HPDE6-E6E7 (cell line): ENCODE results near the gene LMOD3.

ENCODE experiments used
- DNase-seq: peaks from one replicate; pipeline ENCODE4 v3.0.0; 2011; ENCODE audit warnings: missing footprints; ENCODE audit errors: extremely low spot score

Gene LMOD3

DNA sequence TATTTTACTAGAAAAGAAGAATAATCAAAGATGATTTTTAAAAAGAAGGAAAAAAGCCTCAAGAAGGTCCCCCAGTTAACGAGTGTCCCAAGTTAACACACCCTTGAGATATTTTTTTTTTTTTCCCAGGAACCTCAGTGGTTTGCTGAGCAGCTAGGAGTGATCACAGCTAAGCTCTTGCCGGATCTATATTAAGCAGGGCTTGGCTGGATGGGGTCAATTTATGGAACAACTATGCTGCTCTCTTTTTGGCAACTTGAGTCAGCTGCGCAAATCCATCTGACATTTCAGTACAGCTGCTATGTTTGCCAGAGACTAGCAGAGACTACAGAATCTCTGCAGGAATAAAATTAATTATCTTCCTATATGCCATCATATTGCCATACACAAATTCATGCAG, at the start of gene LMOD3:
TSS of gene LMOD3 (minus strand) at position 193 of the 400 bp plus-strand sequence. CDS start 209 bp downstream, outside the sequence.
- no peak for DNase-seq

DNA sequence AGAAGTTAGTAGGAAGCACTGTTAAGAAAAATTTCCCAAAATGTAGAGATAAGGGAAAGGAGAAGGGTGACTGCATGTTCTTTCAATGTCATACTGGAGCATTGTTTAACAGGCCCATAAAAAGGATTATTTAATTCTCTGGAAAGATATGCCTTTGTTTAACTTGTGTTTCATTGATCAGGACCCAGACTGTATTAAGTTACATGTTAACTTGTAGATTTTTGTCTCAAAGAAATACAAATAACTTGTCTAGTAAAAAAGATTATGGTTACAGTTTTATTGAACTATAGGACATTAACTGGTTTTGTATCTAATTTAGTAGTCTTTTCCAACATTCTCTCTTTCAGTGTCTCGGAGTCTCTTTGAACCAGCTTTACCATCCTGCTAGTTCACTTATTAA, 49.7 kb upstream of the LMOD3 start:
- no peak for DNase-seq

DNA sequence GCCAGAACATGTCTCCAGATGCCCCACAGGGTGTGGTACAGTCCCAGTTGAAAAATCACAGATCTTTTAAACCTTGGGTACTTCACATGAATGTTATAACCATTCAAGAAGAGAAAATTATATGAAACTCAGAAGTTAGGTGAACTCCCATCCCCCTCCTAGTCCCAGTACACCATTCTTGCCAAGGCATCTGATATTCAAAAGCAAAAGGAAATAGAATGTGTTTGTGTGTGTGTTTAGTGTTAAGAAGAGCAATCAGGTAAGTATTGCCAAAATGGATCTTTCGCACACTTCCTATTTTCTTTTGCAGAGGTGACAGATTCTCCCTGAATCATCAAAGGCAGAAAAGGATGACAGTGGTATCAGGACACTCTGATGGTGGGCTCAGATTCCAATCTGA, 44.1 kb upstream of the LMOD3 start:
- DNase-seq: no peak

DNA sequence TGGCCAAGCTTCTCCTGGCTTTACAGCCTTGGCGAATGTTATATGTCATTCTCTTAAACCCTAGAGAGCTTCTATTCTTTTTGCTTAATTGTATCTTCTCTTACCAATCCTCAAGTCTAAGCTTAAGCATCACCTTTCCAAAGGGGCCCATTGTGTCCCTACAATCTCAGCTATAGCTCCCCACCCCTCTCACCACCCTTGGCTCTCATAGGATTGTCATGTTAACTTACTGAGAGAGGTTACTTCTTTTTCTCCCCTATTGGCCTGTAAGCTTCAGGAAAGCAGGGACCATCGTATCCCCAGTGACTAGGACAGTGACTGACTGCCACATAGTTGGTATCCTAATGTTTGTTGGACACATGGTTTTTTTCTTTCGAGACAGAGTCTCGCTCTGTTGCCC, 43.3 kb upstream of the LMOD3 start:
- no peak for DNase-seq

DNA sequence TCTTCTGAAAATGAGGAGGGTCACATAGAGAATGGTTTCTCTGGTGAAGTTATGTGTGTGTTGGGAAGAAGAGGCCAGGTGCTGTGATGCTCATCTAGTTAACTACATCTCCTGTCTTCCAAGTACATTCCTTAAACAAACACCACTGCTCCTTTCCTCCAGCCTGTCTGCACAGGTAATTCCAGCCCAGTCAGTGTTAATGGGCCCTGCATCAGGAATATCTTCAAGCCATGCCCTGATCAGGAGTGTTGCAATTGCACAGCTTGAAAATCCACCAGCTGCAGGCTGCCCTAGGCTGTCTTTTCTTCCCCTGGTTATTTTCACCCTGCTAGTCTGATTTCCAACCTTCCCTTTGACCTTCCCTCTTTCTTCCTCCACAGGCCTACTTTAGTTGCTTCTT, 41.9 kb upstream of the LMOD3 start:
- DNase-seq: no peak

DNA sequence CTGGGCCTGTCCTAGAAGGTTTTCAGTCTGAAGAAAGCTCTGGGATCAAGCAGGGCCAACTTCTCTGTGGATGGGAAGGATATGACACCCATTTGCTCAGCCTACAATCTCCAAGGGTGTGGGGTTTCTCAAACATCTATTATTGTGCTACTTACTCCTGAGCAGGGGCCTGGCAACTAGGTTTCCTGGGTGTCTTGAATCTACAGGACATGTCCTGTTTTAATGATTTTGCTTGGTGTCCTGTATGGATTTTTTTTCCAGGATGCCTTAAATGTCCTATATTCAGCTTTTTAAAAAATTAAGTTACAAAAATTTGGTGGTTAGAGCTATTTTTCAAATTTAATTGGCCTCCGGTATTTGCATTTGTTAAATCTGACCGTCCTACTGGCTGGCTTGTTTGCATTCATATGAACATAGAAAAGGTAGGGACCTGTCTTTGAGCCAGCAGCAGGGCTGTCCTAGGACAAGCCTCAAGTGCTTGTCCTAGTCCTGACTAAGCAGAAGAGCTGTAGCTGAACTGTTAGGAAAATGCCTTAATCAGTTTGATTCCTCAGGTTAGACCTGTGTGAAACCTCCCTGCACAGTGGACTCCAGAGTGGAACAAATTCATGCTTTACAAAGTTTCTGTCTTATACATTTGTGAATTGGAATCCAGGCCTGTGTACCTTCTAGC, 40.0 kb upstream of the LMOD3 start:
- DNase-seq: no peak

DNA sequence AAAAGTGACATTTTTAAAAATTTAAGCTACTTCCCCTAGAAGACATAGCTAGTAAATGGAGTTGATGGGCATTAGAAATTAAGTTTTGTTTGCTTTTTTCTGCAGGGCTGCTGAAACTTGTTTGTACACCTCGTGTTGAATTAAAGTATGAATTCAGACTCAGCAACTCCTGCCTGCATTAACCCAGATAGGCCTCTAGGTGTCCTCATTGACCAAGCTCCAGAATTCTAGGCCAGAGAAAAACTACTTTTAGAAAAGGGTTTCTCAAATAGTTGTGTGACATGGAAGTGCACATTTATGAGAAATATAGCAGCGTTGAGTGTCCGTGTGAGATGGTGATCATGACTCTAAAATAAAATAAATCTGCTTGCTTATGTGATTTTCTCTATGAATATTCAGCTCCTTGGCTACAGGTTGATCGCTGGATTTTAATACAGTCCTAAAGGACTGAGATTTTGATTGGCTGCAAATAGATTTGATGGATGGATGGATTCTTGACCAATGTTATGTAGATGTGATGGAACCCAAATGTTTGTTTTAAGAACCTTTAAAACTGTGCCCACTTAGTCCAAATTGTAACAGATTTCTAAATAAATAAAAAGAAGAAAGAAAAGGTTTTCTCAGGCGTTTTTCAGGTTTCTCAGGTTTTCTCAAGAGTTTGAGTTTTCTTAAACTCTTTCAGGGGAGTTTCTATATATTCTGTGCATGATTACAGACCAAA, 39.4 kb upstream of the LMOD3 start:
- peak; percentile 15 for DNase-seq

DNA sequence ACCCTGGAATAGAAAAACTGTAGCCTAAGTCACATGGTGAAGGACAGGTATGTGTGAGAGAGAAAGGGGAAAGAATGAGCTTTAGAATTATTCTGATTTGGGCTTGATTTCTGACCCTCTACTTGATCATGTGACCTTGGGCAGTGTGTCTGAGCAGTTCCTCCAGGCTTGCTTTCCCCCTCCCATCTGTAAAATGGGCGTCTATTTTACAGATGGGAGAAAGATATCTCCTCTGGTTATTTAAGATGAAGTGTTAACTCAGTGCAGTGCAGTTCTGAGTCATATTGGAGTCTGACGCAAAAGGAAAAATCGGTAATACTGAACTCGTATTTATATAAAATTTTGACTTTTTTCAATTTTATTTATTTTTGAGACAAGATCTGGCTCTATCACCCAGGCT, 38.1 kb upstream of the LMOD3 start:
- DNase-seq: no peak

DNA sequence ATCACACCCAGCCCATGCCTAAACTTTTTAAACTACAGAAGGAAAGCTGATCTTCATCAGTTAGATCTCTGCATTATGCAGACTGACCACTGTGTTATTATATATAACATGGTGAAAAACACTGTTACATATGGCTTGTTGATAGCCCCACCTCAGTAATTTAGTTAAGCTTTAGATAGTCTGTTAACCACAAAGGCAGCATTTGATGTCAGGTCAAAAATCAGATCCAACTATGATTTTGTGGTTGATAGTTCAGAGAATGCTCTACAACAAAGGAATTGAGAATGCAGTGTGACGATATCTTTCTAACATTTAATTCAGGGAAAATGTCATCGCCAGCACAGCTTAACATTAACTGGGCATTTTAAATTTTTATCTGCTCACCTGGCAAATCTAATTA, 37.7 kb upstream of the LMOD3 start:
- no peak for DNase-seq

DNA sequence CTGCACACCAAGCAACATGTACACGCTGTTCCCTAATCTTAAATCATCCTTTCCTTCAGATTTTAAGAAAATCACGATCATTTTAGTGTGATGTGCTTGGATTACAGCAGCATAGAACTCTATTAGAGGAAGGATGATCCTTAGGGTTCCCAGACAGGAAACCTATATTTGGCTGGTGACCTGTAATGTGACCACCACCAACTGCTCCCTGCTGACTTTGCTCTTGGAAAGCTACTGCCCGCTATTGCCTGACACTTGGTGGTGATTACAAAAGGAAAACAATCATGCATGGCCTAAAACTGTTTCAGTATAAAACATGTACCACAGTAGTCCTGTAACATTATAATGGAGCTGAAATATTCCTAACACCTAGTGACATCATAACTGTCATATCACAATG, 27.2 kb upstream of the LMOD3 start:
- no peak for DNase-seq

DNA sequence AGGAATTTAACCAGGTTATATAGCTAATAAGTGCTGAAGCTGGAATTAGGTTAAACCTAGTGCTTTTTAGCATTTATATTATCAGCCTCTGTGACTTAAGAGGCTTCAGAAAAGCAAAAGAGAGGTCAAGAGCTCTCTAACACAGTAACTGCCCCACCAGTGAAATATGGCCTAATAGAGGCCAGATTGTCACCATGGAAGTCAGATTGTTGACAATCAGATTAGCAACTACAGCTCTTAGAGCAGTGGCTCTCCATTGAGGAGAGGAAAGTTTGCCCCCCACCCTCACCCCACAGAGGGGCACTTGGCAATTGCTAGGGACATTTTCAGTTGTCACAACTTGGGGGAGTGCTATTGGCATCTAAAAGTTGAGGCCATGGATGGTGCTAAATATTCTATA, 23.3 kb upstream of the LMOD3 start:
- no peak for DNase-seq

DNA sequence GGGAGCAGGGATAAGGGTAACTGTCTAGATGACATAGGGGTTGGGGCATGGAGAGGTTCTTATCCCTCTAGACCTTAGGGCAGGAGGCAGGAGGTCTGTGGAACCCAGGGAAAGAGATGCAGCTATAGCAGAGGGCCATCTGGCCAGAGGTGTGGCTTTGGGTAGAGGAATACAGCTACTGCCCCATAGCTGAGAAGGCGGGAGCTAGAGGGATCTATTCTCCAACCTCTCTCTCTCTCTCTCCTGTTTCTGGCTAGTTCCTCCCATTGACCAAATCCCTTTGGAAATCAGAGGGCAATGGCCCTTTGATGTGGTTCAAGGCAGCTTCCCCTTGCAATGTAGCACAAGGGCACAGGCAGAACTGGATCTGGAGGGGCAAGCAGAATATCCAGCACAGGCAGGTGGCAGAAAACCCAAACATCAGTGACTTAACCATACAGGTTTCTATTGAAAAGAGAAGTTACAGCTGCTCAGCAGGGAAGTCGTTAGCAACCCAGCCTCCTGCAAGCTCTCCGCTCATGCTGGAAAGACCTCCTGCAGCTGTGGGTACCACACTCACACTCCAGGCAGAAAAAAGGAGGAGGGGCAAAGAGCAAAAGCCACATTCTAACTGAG, 22.3 kb upstream of the LMOD3 start:
- no peak for DNase-seq

DNA sequence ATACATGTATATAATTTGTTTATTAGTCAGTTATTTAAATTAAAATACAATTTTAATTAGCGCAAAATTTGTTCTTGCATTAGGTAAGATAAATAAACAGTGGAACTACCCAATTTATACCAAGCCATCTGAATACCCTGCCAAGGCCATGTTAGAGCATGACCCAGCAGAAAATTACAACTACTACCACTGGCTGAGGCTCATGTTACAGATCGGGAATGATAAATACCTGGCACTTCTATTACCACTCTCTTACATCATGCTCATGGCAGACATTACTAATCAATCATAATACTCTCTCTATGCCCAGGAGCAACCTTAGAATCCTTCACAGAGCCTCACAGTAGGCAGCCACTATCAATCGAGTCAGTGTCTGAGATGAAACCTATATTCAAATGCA, 21.2 kb upstream of the LMOD3 start:
- peak; percentile 1 for DNase-seq

DNA sequence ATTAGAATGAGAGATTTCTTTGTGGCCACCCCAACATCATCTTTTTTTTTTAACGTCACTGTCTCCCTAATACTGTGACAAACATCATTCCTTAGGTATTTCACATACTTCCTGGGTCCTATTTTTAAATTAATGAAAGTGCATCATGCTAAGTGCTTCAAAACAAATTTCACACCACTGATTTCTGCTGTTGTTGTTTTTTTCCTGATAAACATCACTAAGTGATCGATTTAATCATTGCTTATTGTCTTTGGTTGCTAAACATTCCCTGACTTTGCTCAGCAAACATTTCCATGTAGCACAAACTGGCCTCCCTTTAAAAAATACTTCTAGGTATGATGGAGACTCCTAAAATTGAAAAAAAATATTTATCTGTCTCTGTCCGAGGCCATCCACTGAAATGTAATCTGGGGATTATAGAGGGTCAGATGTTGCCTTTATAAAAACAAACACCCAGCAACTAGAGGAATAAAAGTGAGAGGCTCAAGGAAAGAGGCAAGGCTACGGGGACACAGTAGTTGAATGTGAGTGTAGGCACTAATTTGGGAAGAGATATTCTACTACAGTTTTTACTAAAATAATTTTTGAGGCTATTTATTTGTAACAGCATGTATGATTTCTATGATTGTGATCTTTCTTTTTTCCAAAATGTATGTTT, 20.5 kb upstream of the LMOD3 start:
- DNase-seq: no peak

DNA sequence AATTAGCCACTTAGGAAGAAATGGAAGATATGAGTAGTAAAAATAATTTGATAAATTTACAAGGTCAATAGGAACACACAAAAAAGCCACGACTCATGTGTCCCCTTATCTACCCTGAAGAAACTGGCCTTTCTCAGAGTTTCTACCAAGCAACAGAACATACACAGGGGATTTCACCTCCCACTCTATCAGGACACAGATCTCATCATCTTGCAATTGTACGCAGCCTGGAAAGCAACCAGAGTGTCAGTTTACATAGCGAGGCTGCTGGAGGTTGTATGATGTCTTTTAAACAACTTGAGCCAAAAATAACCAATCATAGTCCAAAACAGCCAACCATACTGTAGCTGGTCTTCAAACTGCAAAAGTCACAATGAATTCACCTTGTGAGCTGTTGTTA, 19.7 kb upstream of the LMOD3 start:
- DNase-seq: no peak

DNA sequence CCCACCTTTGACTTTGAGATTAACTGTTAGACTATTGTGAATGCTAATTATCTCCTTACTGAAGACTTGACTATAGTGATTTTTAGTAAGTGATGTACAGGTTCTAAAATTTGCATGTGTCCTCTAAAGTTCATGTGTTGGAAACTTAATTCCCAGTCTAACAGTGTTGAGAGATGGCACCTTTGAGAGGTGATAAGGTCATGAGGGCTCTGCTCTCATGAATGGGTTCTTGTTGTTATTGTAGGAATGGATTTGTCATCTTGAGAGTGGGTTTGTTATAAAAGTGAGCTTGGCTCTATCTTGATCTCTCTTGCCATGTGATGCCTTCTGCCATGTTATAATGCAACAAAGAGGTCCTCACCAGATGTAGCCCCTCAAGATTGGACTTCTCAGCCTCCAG, 18.9 kb upstream of the LMOD3 start:
- no peak for DNase-seq

DNA sequence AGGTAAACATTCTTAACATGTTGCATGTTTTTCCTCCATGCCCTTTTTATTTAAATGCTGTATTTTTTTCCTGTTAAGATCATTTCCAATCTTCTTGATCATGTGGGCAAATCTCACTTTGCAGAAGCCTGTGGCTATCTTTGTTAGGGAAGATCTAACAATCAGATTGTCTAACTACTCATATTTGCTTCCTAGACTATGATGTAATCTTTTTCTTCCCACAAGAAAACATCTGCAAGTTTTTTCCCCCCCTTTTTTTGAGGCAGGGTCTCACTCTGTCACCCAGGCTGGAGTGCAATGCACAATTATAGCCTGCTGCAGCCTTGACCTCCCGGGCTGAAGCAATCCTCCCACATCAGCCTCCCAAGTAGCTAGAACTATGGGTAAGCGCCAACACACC, 15.0 kb upstream of the LMOD3 start:
- DNase-seq: no peak

DNA sequence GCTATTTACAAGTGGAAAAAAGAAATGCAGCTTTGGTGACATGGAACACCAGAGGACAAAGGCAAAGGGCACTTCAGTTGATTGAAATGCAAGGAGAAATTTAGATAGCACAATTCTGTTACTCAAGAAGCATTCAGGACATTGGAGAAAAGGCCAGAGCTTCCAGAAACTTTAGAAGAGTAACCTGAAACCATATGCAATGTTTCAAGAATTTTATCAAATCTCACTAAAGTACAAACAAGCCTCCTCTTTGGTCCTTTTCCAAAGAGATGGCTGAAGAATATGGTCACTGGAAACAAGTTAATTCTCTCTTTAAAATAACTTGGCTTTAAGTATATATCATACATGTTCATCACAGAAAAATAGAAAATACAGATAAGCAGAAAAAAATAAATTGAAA, 14.6 kb upstream of the LMOD3 start:
- DNase-seq: no peak

DNA sequence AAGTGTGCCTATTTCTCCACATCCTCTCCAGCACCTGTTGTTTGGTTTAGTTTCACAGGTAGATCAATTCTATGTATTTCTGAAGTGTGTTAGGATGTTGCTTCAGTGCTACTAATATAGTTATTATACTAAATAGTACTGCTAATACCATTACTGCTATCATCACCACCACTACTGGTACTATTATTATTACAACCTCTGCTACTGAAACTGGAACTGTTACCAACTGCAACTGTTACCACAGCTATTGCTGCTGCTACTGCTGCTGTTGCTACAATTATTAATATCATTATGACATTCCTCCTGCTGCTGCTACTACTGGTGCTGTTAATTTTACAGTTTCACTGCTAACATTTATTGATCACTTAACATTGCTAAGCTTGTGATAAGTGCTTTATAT, 8.3 kb upstream of the LMOD3 start:
- no peak for DNase-seq

DNA sequence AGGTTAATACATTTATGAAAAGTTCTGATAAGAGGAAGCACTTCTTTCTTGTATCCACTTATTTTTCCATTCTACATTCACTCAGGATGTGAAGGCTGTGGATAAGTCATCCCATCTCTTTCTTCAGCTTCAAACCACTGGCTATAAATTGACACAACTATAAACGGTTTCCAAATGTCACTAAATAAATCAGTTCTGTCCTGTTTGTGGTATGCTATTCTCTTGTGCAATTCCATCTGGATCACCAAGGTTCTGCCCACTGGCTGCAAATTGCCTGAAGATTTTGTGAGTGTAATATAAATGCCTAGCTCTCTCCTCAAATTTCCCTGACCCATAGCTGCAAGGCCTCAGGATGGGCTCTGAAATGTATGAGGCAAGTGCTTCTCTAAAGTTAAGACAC, 7.1 kb upstream of the LMOD3 start:
- DNase-seq: no peak

DNA sequence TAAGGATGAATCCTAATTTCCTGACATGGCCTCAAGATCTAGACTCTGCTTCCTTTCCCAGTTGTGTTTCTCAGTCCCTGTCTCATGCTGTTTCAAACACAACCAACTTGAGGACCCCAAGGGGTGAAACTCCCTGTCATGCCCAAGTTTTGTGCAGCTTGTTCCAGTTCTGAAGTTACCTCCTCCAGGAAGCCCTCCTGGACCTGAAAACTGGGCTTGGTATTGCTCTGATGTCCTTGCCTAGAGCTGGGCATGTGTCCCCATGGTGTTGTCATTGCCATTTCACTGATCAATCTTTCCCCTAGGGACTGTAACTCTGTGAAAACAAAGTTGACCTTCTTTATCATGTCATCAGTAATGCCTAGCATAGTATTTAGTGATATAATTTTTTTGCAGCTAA, 6.1 kb upstream of the LMOD3 start:
- no peak for DNase-seq

DNA sequence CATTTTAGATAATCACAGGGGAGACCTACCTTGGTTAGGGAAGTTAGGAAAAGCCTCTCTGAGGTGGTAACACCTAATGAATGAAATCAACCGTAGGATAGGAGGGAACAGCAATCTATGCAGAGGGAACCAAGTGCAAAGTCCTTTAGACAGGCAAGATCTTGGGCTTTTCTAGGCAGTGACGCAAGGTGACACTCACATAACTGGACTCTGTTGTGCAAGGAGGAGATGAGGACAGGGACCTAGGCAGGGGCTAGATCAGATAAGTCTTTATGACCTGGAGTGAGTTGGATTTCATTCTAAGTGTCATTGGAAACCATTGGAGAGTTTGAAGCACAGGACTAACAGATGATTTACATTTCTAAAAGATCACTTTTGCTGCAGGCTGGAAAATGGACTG, 4.6 kb upstream of the LMOD3 start:
- DNase-seq: no peak

DNA sequence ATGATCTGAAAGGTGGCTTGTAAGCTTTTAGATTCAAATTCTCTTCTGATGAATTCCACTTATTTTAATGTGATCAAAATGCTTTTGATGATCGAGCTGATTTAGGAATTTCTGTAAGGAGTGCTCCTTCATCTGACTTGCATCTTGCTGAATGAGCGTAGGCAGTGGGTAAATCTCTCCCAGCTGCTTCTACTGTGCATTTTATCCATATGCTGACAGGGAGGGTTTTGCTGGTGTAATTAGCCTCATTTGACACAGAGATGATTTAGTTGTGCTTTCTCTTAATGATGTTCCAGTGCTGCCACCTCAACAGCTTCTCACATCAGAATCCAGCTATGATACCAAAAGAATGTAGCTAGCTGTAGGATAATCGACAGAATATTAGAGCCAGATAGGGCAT, 3.8 kb upstream of the LMOD3 start:
- DNase-seq: no peak
